Mucosa of stomach (tissue), 1 donor: ENCODE measurements around the gene IZUMO2.
"Not testable (repeated sequence)": the region's sequence is repeated elsewhere in the genome, so short reads cannot be mapped to it uniquely, and the experiment has no call there.

Source experiments
- H3K27me3 ChIP-seq: one replicate; pipeline ENCODE4 v1.7.0; 2013; ENCODE audit warnings: mild to moderate bottlenecking, low read length; ENCODE audit not compliant: control insufficient read depth, insufficient read depth
- H3K36me3 ChIP-seq: one replicate; pipeline ENCODE4 v1.7.0; 2013; ENCODE audit warnings: low read length; ENCODE audit not compliant: control insufficient read depth, insufficient read depth
- H3K4me1 ChIP-seq: one replicate; pipeline ENCODE4 v1.7.0; 2013; ENCODE audit warnings: mild to moderate bottlenecking, low read length; ENCODE audit not compliant: control insufficient read depth, insufficient read depth
- H3K4me3 ChIP-seq: one replicate; pipeline ENCODE4 v1.7.0; 2013; ENCODE audit warnings: low read length
- H3K9ac ChIP-seq: one replicate; pipeline ENCODE4 v1.7.0; 2013; ENCODE audit warnings: mild to moderate bottlenecking, low read length, moderate library complexity
- H3K9me3 ChIP-seq: one replicate; pipeline ENCODE4 v1.7.0; 2013; ENCODE audit warnings: mild to moderate bottlenecking, low read length, moderate library complexity; ENCODE audit not compliant: control insufficient read depth
- donor health status: Pancreatic carcinoma.

The IZUMO2 gene

GRCh38 chr19:50154529-50154928, 8.6 kb downstream of the IZUMO2 start:
- Histone ChIP-seq H3K27me3 (no peaks in the 10 kb centered on the region), H3K9me3 (no peaks in the 10 kb centered on the region), H3K9ac (no peak overlapping the region), H3K4me1 (no peaks in the 10 kb centered on the region), H3K36me3 (no peaks in the 10 kb centered on the region), H3K4me3 (no peak overlapping the region)

- no peaks in the 10 kb centered on the region for H3K36me3 ChIP-seq
- H3K4me3 ChIP-seq = no peak overlapping the region
- H3K9ac ChIP-seq = no peak overlapping the region
- no peaks in the 10 kb centered on the region for H3K27me3 ChIP-seq
- H3K4me1 ChIP-seq = no peaks in the 10 kb centered on the region
- no peaks in the 10 kb centered on the region for H3K9me3 ChIP-seq
These were observed 10.5 kb downstream of the IZUMO2 start for GRCh38 chr19:50152578-50152977.

GRCh38 chr19:50148528-50148927, 14.6 kb downstream of the IZUMO2 start:
- no peaks in the 10 kb centered on the region for H3K27me3 ChIP-seq
- H3K4me3 ChIP-seq = no peak overlapping the region
- no peak overlapping the region for H3K9ac ChIP-seq
- no peaks in the 10 kb centered on the region for H3K36me3 ChIP-seq
- H3K4me1 ChIP-seq = no peaks in the 10 kb centered on the region
- H3K9me3 ChIP-seq = no peaks in the 10 kb centered on the region

- H3K9ac ChIP-seq = peak overlapping the region; percentile 63
- H3K9me3 ChIP-seq = no peaks in the 10 kb centered on the region
- no peaks in the 10 kb centered on the region for H3K36me3 ChIP-seq
- H3K4me1 ChIP-seq = no peaks in the 10 kb centered on the region
- no peaks in the 10 kb centered on the region for H3K27me3 ChIP-seq
- H3K4me3 ChIP-seq = peak overlapping the region; percentile 34
These were observed 15.3 kb downstream of the IZUMO2 start for GRCh38 chr19:50147462-50148423.

GRCh38 chr19:50141921-50142320, 21.2 kb downstream of the IZUMO2 start:
- H3K4me3 ChIP-seq, H3K36me3 ChIP-seq, H3K9me3 ChIP-seq, H3K9ac ChIP-seq, H3K27me3 ChIP-seq, H3K4me1 ChIP-seq: not testable (repeated sequence)

DNA sequence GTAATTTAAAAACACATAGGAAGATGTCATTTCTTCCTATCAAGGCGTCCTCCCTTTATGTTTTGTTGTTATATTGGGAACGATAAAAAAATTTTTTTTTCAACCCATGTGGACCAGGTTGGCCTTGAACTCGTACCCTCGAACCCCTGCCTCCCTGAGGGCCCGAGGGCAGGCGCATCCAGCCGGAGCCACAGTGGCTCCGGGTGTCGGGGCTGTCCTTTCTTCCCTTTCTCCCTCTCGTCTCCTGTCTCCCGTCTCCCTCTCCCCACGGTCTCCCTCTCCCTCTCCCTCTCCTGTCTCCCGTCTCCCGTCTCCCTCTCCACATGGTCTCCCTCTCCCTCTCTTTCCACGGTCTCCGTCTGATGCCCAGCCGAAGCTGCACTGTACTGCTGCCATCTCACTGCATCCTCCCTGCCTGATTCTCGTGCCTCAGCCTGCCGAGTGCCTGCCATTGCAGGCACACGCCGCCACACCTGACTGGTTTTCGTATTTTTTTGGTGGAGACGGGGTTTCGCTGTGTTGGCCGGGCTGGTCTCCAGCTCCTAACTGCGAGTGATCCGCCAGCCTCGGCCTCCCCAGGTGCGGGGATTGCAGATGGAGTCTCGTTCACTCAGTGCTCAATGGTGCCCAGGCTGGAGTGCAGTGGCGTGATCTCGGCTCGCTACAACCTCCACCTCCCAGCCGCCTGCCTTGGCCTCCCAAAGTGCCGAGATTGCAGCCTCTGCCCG, 22.8 kb downstream of the IZUMO2 start:
- H3K9ac ChIP-seq, H3K9me3 ChIP-seq, H3K4me1 ChIP-seq, H3K4me3 ChIP-seq, H3K36me3 ChIP-seq: not testable (repeated sequence)
- peaks cover 11% of the 10 kb centered on the region for H3K27me3 ChIP-seq

DNA sequence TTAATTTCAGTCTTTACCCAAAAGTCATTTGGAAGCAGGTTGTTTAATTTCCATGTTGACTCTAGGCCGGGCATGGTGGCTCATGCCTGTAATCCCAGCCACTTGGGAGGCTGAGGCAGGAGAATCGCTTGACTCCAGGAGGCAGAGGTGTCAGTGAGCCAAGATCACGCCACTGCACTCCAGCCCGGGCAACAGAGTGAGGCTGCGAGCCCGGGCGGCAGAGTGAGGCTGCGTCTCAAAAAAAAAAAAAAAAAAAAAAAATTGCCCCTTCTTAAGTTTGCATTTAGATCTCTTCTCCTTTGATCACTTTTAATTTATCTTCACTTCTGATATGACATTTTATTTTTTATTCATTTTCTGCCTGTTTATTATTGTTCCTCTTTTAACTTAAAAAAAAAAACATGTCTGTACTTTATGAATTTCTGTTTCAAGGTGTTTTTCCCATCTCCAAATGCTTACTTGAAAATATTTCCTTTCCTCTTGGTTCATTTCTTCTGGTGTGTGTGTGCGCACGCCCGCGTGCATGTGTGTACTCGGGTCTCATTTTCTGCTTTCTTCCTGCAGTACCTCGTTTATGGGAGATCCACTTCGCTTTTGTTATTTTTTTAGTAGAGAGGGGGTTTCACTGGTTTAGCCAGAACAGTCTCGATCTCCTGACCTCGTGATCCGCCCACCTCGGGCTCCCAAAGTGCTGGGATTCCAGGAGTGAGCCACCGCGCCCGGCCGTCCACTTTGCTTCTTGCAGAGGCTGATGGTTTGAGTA, 26.3 kb downstream of the IZUMO2 start:
- not testable (repeated sequence) for H3K9ac ChIP-seq, H3K36me3 ChIP-seq, H3K9me3 ChIP-seq, H3K4me1 ChIP-seq, H3K4me3 ChIP-seq
- H3K27me3 ChIP-seq = peaks cover 11% of the 10 kb centered on the region

DNA sequence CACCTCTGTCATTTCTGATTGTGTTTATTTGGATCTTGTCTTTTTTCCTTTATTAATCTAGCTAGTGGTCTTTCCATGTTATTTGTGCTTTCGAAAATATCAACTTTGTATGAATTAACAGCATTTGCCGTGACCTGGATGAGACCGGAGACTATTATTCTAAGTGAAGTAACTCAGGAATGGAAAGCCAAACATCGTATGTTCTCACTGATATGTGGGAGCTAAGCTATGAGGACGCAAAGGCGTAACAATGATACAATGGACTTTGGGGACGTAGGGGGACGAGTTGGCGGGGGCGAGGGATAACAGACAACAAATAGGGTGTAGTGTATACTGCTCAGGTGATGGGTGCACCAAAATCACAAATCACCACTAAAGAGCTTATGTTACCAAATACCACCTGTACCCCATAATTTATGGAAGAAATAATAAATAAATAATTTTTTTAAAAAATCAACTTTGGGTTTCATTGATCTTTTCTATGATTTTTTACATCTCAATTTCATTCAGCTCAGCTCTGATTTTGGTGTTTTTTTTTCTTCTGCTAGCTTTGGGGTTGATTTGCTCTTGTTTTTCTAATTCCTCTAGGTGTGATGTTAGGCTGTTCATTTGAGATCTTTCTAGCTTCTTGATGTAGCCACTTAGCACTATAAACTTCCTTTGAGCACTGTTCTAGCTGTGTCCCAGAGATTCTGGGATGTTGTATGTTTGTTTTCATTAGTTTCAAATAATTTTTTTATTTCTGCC, 27.1 kb downstream of the IZUMO2 start:
- not testable (repeated sequence) for H3K9me3 ChIP-seq, H3K4me1 ChIP-seq, H3K9ac ChIP-seq, H3K4me3 ChIP-seq, H3K36me3 ChIP-seq
- H3K27me3 ChIP-seq = peaks cover 11% of the 10 kb centered on the region

GRCh38 chr19:50134777-50135719, 28.0 kb downstream of the IZUMO2 start:
- H3K9me3 ChIP-seq, H3K4me1 ChIP-seq, H3K4me3 ChIP-seq, H3K36me3 ChIP-seq, H3K9ac ChIP-seq: not testable (repeated sequence)
- peaks cover 11% of the 10 kb centered on the region for H3K27me3 ChIP-seq

GRCh38 chr19:50133518-50134492, 29.3 kb downstream of the IZUMO2 start:
- not testable (repeated sequence) for H3K9me3 ChIP-seq, H3K4me1 ChIP-seq, H3K9ac ChIP-seq, H3K4me3 ChIP-seq, H3K36me3 ChIP-seq
- H3K27me3 ChIP-seq = peaks cover 11% of the 10 kb centered on the region
